ENCODE results near the gene THUMPD1. TPM values are rescaled to one million over a fixed set of nuclear protein-coding genes. Genes with fewer than 3 reads are reported as not detected.
A peak's percentile ranks its signal among the peaks of the same experiment; 100 is the strongest.
"Not testable (repeated sequence)": the region's sequence is repeated elsewhere in the genome, so short reads cannot be mapped to it uniquely, and the experiment has no call there.

THUMPD1 gene
- polyA plus RNA-seq, 3 donors: 16.1 to 32.2 (median 23.5) TPM

GRCh38 chr16:20761175-20761574, 19.6 kb upstream of the THUMPD1 start:
- H3K4me2 ChIP-seq (replicated peaks; ENCODE audit: extremely low read depth, low read length, poor library complexity, severe bottlenecking): no peak overlapping the region
- DNase-seq: no peak
- intact Hi-C loops (cut with micrococcal nuclease): no loop called here
- peaks cover 3 to 20% of the 10 kb centered on the region in 2 donors for H3K36me3 Mint-ChIP-seq
- no peak overlapping the region for H3K27ac Mint-ChIP-seq
- no peak overlapping the region for H3K4me3 ChIP-seq (replicated peaks in 1 of 3; ENCODE audit: low read depth in 2 of 3, low read length in 3 of 3)
- WGBS (ENCODE audit: insufficient coverage): no CpG with 5 or more reads among the region's 1 CpG
- peaks cover 13% of the 10 kb centered on the region for H3K4me1 Mint-ChIP-seq
- no peaks in the 10 kb centered on the region for H4K20me1 ChIP-seq (ENCODE audit: insufficient read depth, low read length)
- no peaks in the 10 kb centered on the region for H3K79me2 ChIP-seq (ENCODE audit: insufficient read depth, low read length)
- peaks cover 11 to 20% of the 10 kb centered on the region in 2 donors for H3K4me1 ChIP-seq (ENCODE audit: control insufficient read depth in 1 of 2, insufficient read depth in 2 of 2, low read length in 2 of 2)
- peaks cover 0 to 4% of the 10 kb centered on the region in 2 donors for H3K9me3 ChIP-seq (replicated peaks in 1 of 2; ENCODE audit: control insufficient read depth in 1 of 2, insufficient read depth in 1 of 2, low read length in 2 of 2)
- H3K27me3 ChIP-seq (ENCODE audit: control insufficient read depth in 2 of 2, insufficient read depth in 2 of 2, low read length in 2 of 2): no peaks in the 10 kb centered on the region
- H3K27ac ChIP-seq (ENCODE audit: low read depth in 1 of 2, low read length in 2 of 2): no peak overlapping the region
- H3K9ac ChIP-seq (ENCODE audit: insufficient read depth, low read length, poor library complexity, severe bottlenecking): no peak overlapping the region
- TF ChIP-seq, protein P1, sequence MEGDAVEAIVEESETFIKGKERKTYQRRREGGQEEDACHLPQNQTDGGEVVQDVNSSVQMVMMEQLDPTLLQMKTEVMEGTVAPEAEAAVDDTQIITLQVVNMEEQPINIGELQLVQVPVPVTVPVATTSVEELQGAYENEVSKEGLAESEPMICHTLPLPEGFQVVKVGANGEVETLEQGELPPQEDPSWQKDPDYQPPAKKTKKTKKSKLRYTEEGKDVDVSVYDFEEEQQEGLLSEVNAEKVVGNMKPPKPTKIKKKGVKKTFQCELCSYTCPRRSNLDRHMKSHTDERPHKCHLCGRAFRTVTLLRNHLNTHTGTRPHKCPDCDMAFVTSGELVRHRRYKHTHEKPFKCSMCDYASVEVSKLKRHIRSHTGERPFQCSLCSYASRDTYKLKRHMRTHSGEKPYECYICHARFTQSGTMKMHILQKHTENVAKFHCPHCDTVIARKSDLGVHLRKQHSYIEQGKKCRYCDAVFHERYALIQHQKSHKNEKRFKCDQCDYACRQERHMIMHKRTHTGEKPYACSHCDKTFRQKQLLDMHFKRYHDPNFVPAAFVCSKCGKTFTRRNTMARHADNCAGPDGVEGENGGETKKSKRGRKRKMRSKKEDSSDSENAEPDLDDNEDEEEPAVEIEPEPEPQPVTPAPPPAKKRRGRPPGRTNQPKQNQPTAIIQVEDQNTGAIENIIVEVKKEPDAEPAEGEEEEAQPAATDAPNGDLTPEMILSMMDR (IDR thresholded peaks at IDR 0.05): no peak
- no peaks in the 10 kb centered on the region for H3K27me3 Mint-ChIP-seq (ENCODE audit: low read depth in 3 of 3)
- no peaks in the 10 kb centered on the region for H3K36me3 ChIP-seq (replicated peaks in 1 of 2; ENCODE audit: control insufficient read depth in 1 of 2, insufficient read depth in 2 of 2, low read length in 2 of 2)
- peaks cover 7 to 27% (median 11%) of the 10 kb centered on the region in 7 donors for H3K9me3 Mint-ChIP-seq
- H2AFZ ChIP-seq (ENCODE audit: insufficient read depth, low read depth, low read length, poor library complexity, severe bottlenecking): no peak overlapping the region
- peak overlapping the region in 1 of 2 donors; percentile 3 for H3K4me3 Mint-ChIP-seq

DNA sequence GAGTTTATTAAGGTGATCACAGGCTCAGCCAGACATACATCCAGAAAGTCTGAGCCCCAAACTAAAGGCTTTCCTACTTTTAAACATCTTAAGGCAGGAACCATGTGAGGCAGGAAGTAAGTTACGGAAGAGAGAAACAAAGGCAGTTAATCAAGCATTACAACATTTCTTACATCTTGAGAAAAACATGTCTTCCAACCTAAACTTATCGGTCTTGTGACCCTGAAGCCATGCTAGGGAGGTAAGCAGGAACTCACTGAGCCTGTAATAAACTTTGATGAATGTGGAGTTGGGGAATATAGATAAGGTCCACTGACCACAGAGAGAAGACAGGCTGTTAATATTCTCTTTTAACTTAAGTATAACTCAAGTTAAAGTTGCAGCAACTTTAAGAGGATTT, 18.7 kb upstream of the THUMPD1 start:
- Histone ChIP-seq H2AFZ (ENCODE audit: insufficient read depth, low read depth, low read length, poor library complexity, severe bottlenecking) (no peak overlapping the region), H3K4me3 (replicated peaks in 1 of 3; ENCODE audit: low read depth in 2 of 3, low read length in 3 of 3) (no peak overlapping the region), H3K36me3 (replicated peaks in 1 of 2; ENCODE audit: control insufficient read depth in 1 of 2, insufficient read depth in 2 of 2, low read length in 2 of 2) (no peaks in the 10 kb centered on the region), H3K4me2 (replicated peaks; ENCODE audit: extremely low read depth, low read length, poor library complexity, severe bottlenecking) (no peak overlapping the region), H3K27ac (ENCODE audit: low read depth in 1 of 2, low read length in 2 of 2) (no peak overlapping the region), H4K20me1 (ENCODE audit: insufficient read depth, low read length) (no peaks in the 10 kb centered on the region), H3K9me3 (replicated peaks in 1 of 2; ENCODE audit: control insufficient read depth in 1 of 2, insufficient read depth in 1 of 2, low read length in 2 of 2) (peaks cover 0 to 4% of the 10 kb centered on the region in 2 donors), H3K9ac (ENCODE audit: insufficient read depth, low read length, poor library complexity, severe bottlenecking) (no peak overlapping the region), H3K27me3 (ENCODE audit: control insufficient read depth in 2 of 2, insufficient read depth in 2 of 2, low read length in 2 of 2) (no peaks in the 10 kb centered on the region), H3K79me2 (ENCODE audit: insufficient read depth, low read length) (no peaks in the 10 kb centered on the region), H3K4me1 (ENCODE audit: control insufficient read depth in 1 of 2, insufficient read depth in 2 of 2, low read length in 2 of 2) (peaks cover 11 to 20% of the 10 kb centered on the region in 2 donors)
- intact Hi-C loops (cut with micrococcal nuclease): no loop called here
- Mint-ChIP-seq H3K36me3 (peaks cover 3 to 20% of the 10 kb centered on the region in 2 donors), H3K27ac (peak overlapping the region in 1 of 7 donors; percentile 32), H3K4me1 (peaks cover 13% of the 10 kb centered on the region), H3K9me3 (peaks cover 7 to 27% (median 11%) of the 10 kb centered on the region in 7 donors), H3K4me3 (no peak overlapping the region), H3K27me3 (ENCODE audit: low read depth in 3 of 3) (no peaks in the 10 kb centered on the region)
- DNase-seq: no peak
- TF ChIP-seq, protein P1 (IDR thresholded peaks at IDR 0.05): no peak
- WGBS (ENCODE audit: insufficient coverage): no CpG with 5 or more reads among the region's 2 CpGs

- H3K4me1 ChIP-seq (ENCODE audit: control insufficient read depth in 1 of 2, insufficient read depth in 2 of 2, low read length in 2 of 2): peaks cover 12 to 28% of the 10 kb centered on the region in 2 donors
- H3K27me3 ChIP-seq (ENCODE audit: control insufficient read depth in 2 of 2, insufficient read depth in 2 of 2, low read length in 2 of 2); H2AFZ ChIP-seq (ENCODE audit: insufficient read depth, low read depth, low read length, poor library complexity, severe bottlenecking); H3K4me3 ChIP-seq (replicated peaks in 1 of 3; ENCODE audit: low read depth in 2 of 3, low read length in 3 of 3); H3K27ac ChIP-seq (ENCODE audit: low read depth in 1 of 2, low read length in 2 of 2); H3K79me2 ChIP-seq (ENCODE audit: insufficient read depth, low read length); H3K9me3 ChIP-seq (replicated peaks in 1 of 2; ENCODE audit: control insufficient read depth in 1 of 2, insufficient read depth in 1 of 2, low read length in 2 of 2); H3K27ac Mint-ChIP-seq; H3K9ac ChIP-seq (ENCODE audit: insufficient read depth, low read length, poor library complexity, severe bottlenecking); H3K36me3 ChIP-seq (replicated peaks in 1 of 2; ENCODE audit: control insufficient read depth in 1 of 2, insufficient read depth in 2 of 2, low read length in 2 of 2); H4K20me1 ChIP-seq (ENCODE audit: insufficient read depth, low read length); H3K4me3 Mint-ChIP-seq; H3K4me2 ChIP-seq (replicated peaks; ENCODE audit: extremely low read depth, low read length, poor library complexity, severe bottlenecking); DNase-seq; intact Hi-C loops (cut with micrococcal nuclease); H3K27me3 Mint-ChIP-seq (ENCODE audit: low read depth in 3 of 3): not testable (repeated sequence)
- Mint-ChIP-seq H3K9me3 (peaks cover 2 to 15% (median 7%) of the 10 kb centered on the region in 7 donors), H3K36me3 (peaks cover 0 to 11% of the 10 kb centered on the region in 2 donors), H3K4me1 (peaks cover 21% of the 10 kb centered on the region)
- WGBS (ENCODE audit: insufficient coverage): no CpG with 5 or more reads among the region's 5 CpGs
Measured at GRCh38 chr16:20755799-20756198, 14.2 kb upstream of the THUMPD1 start.

Measured in CD14-positive monocyte (primary cell).